GM19397 (cell line): ENCODE measurements around the gene ACER3.
"Not testable (repeated sequence)": the region's sequence is repeated elsewhere in the genome, so short reads cannot be mapped to it uniquely, and the experiment has no call there.

Experiments used
- ATAC-seq: cut with Tn5 transposase; IDR thresholded peaks from one replicate; pipeline ENCODE4 v1.9.1; 2021; ENCODE audit warnings: mild to moderate bottlenecking, moderate library complexity; ENCODE audit not compliant: unreplicated experiment

ACER3 gene

GRCh38 chr11:76860539-76861475 lies at the start of gene ACER3:
Gene ACER3, plus strand, starts transcription at chr11:76860918. Its CDS starts 59 bp downstream, at chr11:76860977.
- ATAC-seq = peak; percentile 99

GRCh38 chr11:76811259-76811658 lies 49.5 kb upstream of the ACER3 start:
- ATAC-seq = no peak

GRCh38 chr11:76814414-76814813 lies 46.3 kb upstream of the ACER3 start:
- ATAC-seq = no peak

GRCh38 chr11:76815678-76816077 lies 45.0 kb upstream of the ACER3 start:
- ATAC-seq = not testable (repeated sequence)

GRCh38 chr11:76820184-76820566 lies 40.5 kb upstream of the ACER3 start:
- no peak for ATAC-seq

- not testable (repeated sequence) for ATAC-seq
Observed at GRCh38 chr11:76821396-76821795, 39.3 kb upstream of the ACER3 start.

- no peak for ATAC-seq
Observed at GRCh38 chr11:76822406-76822805, 38.3 kb upstream of the ACER3 start.

GRCh38 chr11:76823481-76824028 lies 37.2 kb upstream of the ACER3 start:
- no peak for ATAC-seq

- no peak for ATAC-seq
Observed at GRCh38 chr11:76824083-76824939, 36.4 kb upstream of the ACER3 start.

- ATAC-seq = no peak
Observed at GRCh38 chr11:76824980-76825725, 35.6 kb upstream of the ACER3 start.

GRCh38 chr11:76825726-76826396 lies 34.9 kb upstream of the ACER3 start:
- ATAC-seq = no peak

- ATAC-seq = not testable (repeated sequence)
Observed at GRCh38 chr11:76826508-76826907, 34.2 kb upstream of the ACER3 start.

- not testable (repeated sequence) for ATAC-seq
Observed at GRCh38 chr11:76827005-76827404, 33.7 kb upstream of the ACER3 start.

GRCh38 chr11:76830639-76831327 lies 29.9 kb upstream of the ACER3 start:
- ATAC-seq = no peak

- no peak for ATAC-seq
Observed at GRCh38 chr11:76831686-76832310, 28.9 kb upstream of the ACER3 start.

- no peak for ATAC-seq
Observed at GRCh38 chr11:76832361-76832760, 28.4 kb upstream of the ACER3 start.

GRCh38 chr11:76834151-76834550 lies 26.6 kb upstream of the ACER3 start:
- no peak for ATAC-seq

GRCh38 chr11:76835036-76835435 lies 25.7 kb upstream of the ACER3 start:
- ATAC-seq = no peak
